DOHH2 (cell line): Measurements from ENCODE around the gene SPTBN1.

Experiments
- EZH2phosphoT487 ChIP-seq: fragments of 200-600 bp; sonication (generic); IDR thresholded peaks from 2 replicates; pipeline ENCODE4 v1.6.1; 2017; ENCODE audit warnings: borderline replicate concordance, mild to moderate bottlenecking, antibody characterized with exemption, low read length, moderate library complexity, mixed read lengths
- TF ChIP-seq, protein P1 (sequence below): fragments of 200-600 bp; sonication (generic); IDR thresholded peaks from one replicate; pipeline ENCODE4 v1.5.1; 2014; ENCODE audit warnings: antibody characterized with exemption, mild to moderate bottlenecking, low read depth, low read length; ENCODE audit not compliant: poor library complexity, severe bottlenecking

DNA sequence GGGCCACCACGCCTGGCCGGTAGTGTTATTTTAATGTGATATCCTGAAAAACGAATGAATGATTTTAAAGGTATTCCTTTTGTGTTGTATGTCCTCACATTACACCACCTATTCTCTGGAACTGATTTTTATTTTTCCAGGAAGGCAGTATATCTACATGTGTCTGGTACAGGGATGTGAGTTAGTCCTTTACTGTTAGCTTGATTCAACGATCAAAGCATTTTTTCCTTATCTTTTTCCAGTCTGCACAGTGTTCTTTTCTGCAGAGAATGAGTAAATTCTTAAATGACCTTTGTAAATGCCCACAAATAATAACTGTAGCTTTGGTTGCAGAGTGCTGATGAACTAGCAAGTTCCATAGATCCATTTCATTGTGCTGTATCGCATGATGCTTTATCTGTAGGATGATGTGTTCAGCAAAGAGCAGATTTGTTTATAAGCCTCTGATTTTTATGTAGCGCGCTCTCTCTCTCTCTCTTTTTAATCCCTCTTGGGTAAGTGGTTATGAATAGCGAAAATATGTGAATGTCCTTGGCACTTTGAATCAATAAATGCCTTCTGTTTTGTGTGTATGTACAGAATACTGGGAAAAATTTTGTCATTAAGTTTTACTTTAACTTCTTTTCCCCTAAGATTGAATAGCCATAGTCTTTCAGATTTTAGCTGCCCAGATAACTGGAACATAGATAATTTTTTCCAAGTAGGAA, 184.9 kb downstream of the SPTBN1 start:
- TF ChIP-seq, protein P1, sequence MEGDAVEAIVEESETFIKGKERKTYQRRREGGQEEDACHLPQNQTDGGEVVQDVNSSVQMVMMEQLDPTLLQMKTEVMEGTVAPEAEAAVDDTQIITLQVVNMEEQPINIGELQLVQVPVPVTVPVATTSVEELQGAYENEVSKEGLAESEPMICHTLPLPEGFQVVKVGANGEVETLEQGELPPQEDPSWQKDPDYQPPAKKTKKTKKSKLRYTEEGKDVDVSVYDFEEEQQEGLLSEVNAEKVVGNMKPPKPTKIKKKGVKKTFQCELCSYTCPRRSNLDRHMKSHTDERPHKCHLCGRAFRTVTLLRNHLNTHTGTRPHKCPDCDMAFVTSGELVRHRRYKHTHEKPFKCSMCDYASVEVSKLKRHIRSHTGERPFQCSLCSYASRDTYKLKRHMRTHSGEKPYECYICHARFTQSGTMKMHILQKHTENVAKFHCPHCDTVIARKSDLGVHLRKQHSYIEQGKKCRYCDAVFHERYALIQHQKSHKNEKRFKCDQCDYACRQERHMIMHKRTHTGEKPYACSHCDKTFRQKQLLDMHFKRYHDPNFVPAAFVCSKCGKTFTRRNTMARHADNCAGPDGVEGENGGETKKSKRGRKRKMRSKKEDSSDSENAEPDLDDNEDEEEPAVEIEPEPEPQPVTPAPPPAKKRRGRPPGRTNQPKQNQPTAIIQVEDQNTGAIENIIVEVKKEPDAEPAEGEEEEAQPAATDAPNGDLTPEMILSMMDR: no peak
- no peak for TF ChIP-seq EZH2phosphoT487
